Kidney (tissue), 14 donors: Measurements from ENCODE around the gene WDR47. TPM values are rescaled to one million over a fixed set of nuclear protein-coding genes. Genes with fewer than 3 reads are reported as not detected.
A peak's percentile ranks its signal among the peaks of the same experiment; 100 is the strongest.

Experiments
- DNase-seq, 5 donors: peaks; one replicate each; pipeline ENCODE4 v3.0.0-alpha.2; 2013 to 2020
- FAIRE-seq: peaks from 2 replicates; lab custom pipeline; 2012; peaks lifted over from hg19 to GRCh38; lab: Jason Lieb, UNC
- H3K27ac ChIP-seq, 2 donors: one replicate each; pipeline ENCODE4 v1.7.0; 2013; ENCODE audit warnings: low read depth in 2 of 2, low read length in 2 of 2, inconsistent platforms in 1 of 2
- H3K27me3 ChIP-seq: one replicate; pipeline ENCODE4 v1.7.1; 2013; ENCODE audit warnings: low read length, inconsistent platforms; ENCODE audit not compliant: control insufficient read depth, insufficient read depth
- H3K36me3 ChIP-seq, 3 donors: one replicate each; pipeline versions ENCODE4 v1.7.0 to v1.7.1; 2013; ENCODE audit warnings: low read length in 3 of 3, control low read depth in 1 of 3, inconsistent platforms in 1 of 3; ENCODE audit not compliant: insufficient read depth in 3 of 3, control insufficient read depth in 2 of 3
- H3K4me1 ChIP-seq, 3 donors: one replicate each; pipeline versions ENCODE4 v1.7.0 to v1.7.1; 2013; ENCODE audit warnings: low read length in 3 of 3, inconsistent platforms in 1 of 3, low read depth in 1 of 3; ENCODE audit not compliant: control insufficient read depth in 2 of 3, insufficient read depth in 2 of 3
- H3K4me3 ChIP-seq, 3 donors: one replicate each; pipeline versions ENCODE4 v1.7.0 to v1.8.1; 2013; ENCODE audit warnings: low read length in 3 of 3, control low read depth in 1 of 3, inconsistent platforms in 1 of 3
- H3K9ac ChIP-seq, 3 donors: one replicate each; pipeline versions ENCODE4 v1.7.0 to v1.7.1; 2013; ENCODE audit warnings: low read length in 3 of 3, control low read depth in 1 of 3, inconsistent platforms in 1 of 3
- H3K9me3 ChIP-seq, 3 donors: one replicate each; pipeline versions ENCODE4 v1.7.0 to v1.7.1; 2013; ENCODE audit warnings: low read length in 3 of 3, control low read depth in 1 of 3, inconsistent platforms in 1 of 3; ENCODE audit not compliant: control insufficient read depth in 2 of 3, insufficient read depth in 1 of 3
- CTCF ChIP-seq: IDR thresholded peaks from 3 replicates; pipeline ENCODE4 v1.5.1; 2012; ENCODE audit warnings: mild to moderate bottlenecking, moderate library complexity, borderline replicate concordance; ENCODE audit not compliant: insufficient read depth; ENCODE audit errors: extremely low read depth
- intact Hi-C: fragments of 100-400 bp; cut with DNase I; formaldehyde crosslinking; loops from one replicate; pipeline ENCODE4 v1.11.1; 2022
- polyA plus RNA-seq: library from polyadenylated mRNA; stranded (reverse); fragments of 350-450 nt; fragmentation: Illumina TruSeq; extraction: RNeasy Lipid Tissue Mini Kit (QIAGEN cat#74804); gene quantifications from one replicate; pipeline ENCODE4 v1.2.3, GENCODE V29; 2014; ENCODE audit warnings: low read depth, low replicate concordance; ENCODE audit not compliant: insufficient read depth
- total RNA-seq: library from RNA; stranded (reverse); fragmentation: NEBNext Ultra II Directional; extraction: Animal tissue kit (Norgen Biotek cat#: 25700); gene quantifications from one replicate; pipeline ENCODE4 v1.2.1, GENCODE V29; 2021
- donor health status: control.
- donor health status: control.
- donor health status: control.
- donor health status: control.
- donor health status: control.
- donor health status: DM: yes; HTN: yes; CAD: no.
- donor health status: Normal renal cell carcinoma (clear cell type).

The WDR47 gene
- total and polyA plus RNA-seq, 2 donors from 2014 or later, result 5.1 to 15.8 TPM

GRCh38 chr1:109083923-109084322 is 42.0 kb upstream of the WDR47 start:
- no peak overlapping the region for H3K4me3 ChIP-seq
- DNase-seq (no peak), FAIRE-seq (no peak)
- no peak for TF ChIP-seq CTCF
- no peak overlapping the region for H3K27ac ChIP-seq
- intact Hi-C loops, result no loop called here
- H3K4me1 ChIP-seq, result no peaks in the 10 kb centered on the region
- no peaks in the 10 kb centered on the region for H3K36me3 ChIP-seq
- no peaks in the 10 kb centered on the region for H3K27me3 ChIP-seq
- no peak overlapping the region for H3K9ac ChIP-seq
- H3K9me3 ChIP-seq, result no peaks in the 10 kb centered on the region

- Histone ChIP-seq H3K4me3 (no peak overlapping the region), H3K27me3 (no peaks in the 10 kb centered on the region), H3K9me3 (no peaks in the 10 kb centered on the region), H3K9ac (no peak overlapping the region), H3K4me1 (no peaks in the 10 kb centered on the region), H3K36me3 (no peaks in the 10 kb centered on the region), H3K27ac (no peak overlapping the region)
- intact Hi-C loops, result no loop called here
- FAIRE-seq, result no peak
- no peak for DNase-seq
- no peak for TF ChIP-seq CTCF
These were observed 41.6 kb upstream of the WDR47 start for GRCh38 chr1:109083501-109083900.

- intact Hi-C loops, result no loop called here
- Histone ChIP-seq H3K27me3 (no peaks in the 10 kb centered on the region), H3K9me3 (no peaks in the 10 kb centered on the region), H3K4me3 (no peak overlapping the region), H3K4me1 (no peaks in the 10 kb centered on the region), H3K27ac (peak overlapping the region in 1 of 2 donors; percentile 57), H3K36me3 (no peaks in the 10 kb centered on the region), H3K9ac (no peak overlapping the region)
- FAIRE-seq (no peak), DNase-seq (no peak)
- TF ChIP-seq CTCF, result no peak
These were observed 38.7 kb upstream of the WDR47 start for GRCh38 chr1:109080441-109081082.

- no peak for FAIRE-seq
- H3K27me3 ChIP-seq, result no peaks in the 10 kb centered on the region
- DNase-seq, result no peak
- peaks cover 0 to 2% (median 0%) of the 10 kb centered on the region in 3 donors for H3K4me1 ChIP-seq
- no peak overlapping the region for H3K4me3 ChIP-seq
- intact Hi-C loops, result no loop called here
- no peaks in the 10 kb centered on the region for H3K9me3 ChIP-seq
- H3K9ac ChIP-seq, result no peak overlapping the region
- no peak for TF ChIP-seq CTCF
- no peak overlapping the region for H3K27ac ChIP-seq
- H3K36me3 ChIP-seq, result no peaks in the 10 kb centered on the region
These were observed 37.3 kb upstream of the WDR47 start for GRCh38 chr1:109079240-109079622.
